WTC11 (cell line): ENCODE results near the gene MYO16. TPM values are rescaled to one million over a fixed set of nuclear protein-coding genes. Genes with fewer than 3 reads are reported as not detected.

Source experiments
- ATAC-seq: fragments of 200-7000 bp; cut with Tn5 transposase; 2 replicates; pipeline ENCODE4 v1.10.0; 2021; ENCODE audit warnings: mild to moderate bottlenecking, moderate library complexity
- CTCF ChIA-PET: fragments of 300-600 bp; sonication (Branson Sonifier 250); formaldehyde crosslinking; loops from one replicate; lab custom pipeline; 2021; ENCODE audit warnings: antibody characterized with exemption; lab: Charles Lee
- POLR2A ChIA-PET: fragments of 350-600 bp; sonication (Branson Sonifier 250); formaldehyde crosslinking; loops from one replicate; lab custom pipeline; 2021; ENCODE audit warnings: antibody characterized with exemption; lab: Charles Lee
- DNase-seq: peaks from one replicate; pipeline ENCODE4 v3.0.0; 2021; ENCODE audit warnings: low spot score
- H3K27ac Mint-ChIP-seq: 2 replicates; pipeline ENCODE4 v1.8.0; 2021; ENCODE audit warnings: mixed read lengths
- H3K27me3 Mint-ChIP-seq: 2 replicates; pipeline ENCODE4 v1.8.0; 2021; ENCODE audit warnings: low read depth, mild to moderate bottlenecking, moderate library complexity, mixed read lengths
- H3K36me3 Mint-ChIP-seq: 2 replicates; pipeline ENCODE4 v1.8.0; 2021; ENCODE audit warnings: mixed read lengths
- H3K4me1 Mint-ChIP-seq: 2 replicates; pipeline ENCODE4 v1.8.0; 2022; ENCODE audit warnings: mixed read lengths
- H3K4me3 Mint-ChIP-seq: 2 replicates; pipeline ENCODE4 v1.8.0; 2021; ENCODE audit warnings: mild to moderate bottlenecking, moderate library complexity, mixed read lengths
- H3K9me3 Mint-ChIP-seq: 2 replicates; pipeline ENCODE4 v1.8.0; 2021; ENCODE audit warnings: mixed read lengths
- AFF4 ChIP-seq: sonication (generic); formaldehyde crosslinking; IDR thresholded peaks from 2 replicates; pipeline ENCODE4 v1.8.1; 2023; ENCODE audit warnings: mild to moderate bottlenecking, missing genetic modification reagents, borderline replicate concordance
- ATF1 ChIP-seq: sonication (generic); formaldehyde crosslinking; IDR thresholded peaks from 2 replicates; pipeline ENCODE4 v1.8.1; 2023; ENCODE audit warnings: mild to moderate bottlenecking, moderate library complexity, missing genetic modification reagents
- EMX1 ChIP-seq: fragments of 250-450 bp; sonication (Bioruptor Pico); IDR thresholded peaks from 2 replicates; pipeline ENCODE4 v1.8.0; 2021; ENCODE audit warnings: mild to moderate bottlenecking
- FOXP4 ChIP-seq: sonication (generic); formaldehyde crosslinking; IDR thresholded peaks from 2 replicates; pipeline ENCODE4 v1.8.0; 2022; ENCODE audit warnings: mild to moderate bottlenecking, missing genetic modification reagents
- GTF2I ChIP-seq: fragments of 250-450 bp; sonication (Bioruptor Pico); conservative IDR thresholded peaks from 2 replicates; pipeline ENCODE4 v1.4.0; 2021; ENCODE audit warnings: mild to moderate bottlenecking
- MYBL2 ChIP-seq: sonication (generic); formaldehyde crosslinking; IDR thresholded peaks from 2 replicates; pipeline ENCODE4 v1.8.1; 2023; ENCODE audit warnings: mild to moderate bottlenecking, moderate library complexity, missing genetic modification reagents
- OVOL2 ChIP-seq: fragments of 250-450 bp; sonication (Bioruptor Pico); IDR thresholded peaks from 2 replicates; pipeline ENCODE4 v1.9.0; 2021; ENCODE audit warnings: mild to moderate bottlenecking, borderline replicate concordance
- RELA ChIP-seq: sonication (generic); formaldehyde crosslinking; IDR thresholded peaks from 2 replicates; pipeline ENCODE4 v1.8.1; 2022; ENCODE audit warnings: missing genetic modification reagents, mild to moderate bottlenecking, borderline replicate concordance
- SMAD3 ChIP-seq: sonication (generic); formaldehyde crosslinking; IDR thresholded peaks from 2 replicates; pipeline ENCODE4 v1.8.0; 2022; ENCODE audit warnings: missing genetic modification reagents, mild to moderate bottlenecking, borderline replicate concordance
- ZBTB21 ChIP-seq: sonication (generic); formaldehyde crosslinking; IDR thresholded peaks from 2 replicates; pipeline ENCODE4 v1.8.1; 2023; ENCODE audit warnings: mild to moderate bottlenecking, missing genetic modification reagents, borderline replicate concordance
- ZNF671 ChIP-seq: fragments of 250-450 bp; sonication (Bioruptor Pico); IDR thresholded peaks from 2 replicates; pipeline ENCODE4 v1.8.0; 2021; ENCODE audit warnings: mild to moderate bottlenecking
- total RNA-seq: library from RNA; stranded (reverse); gene quantifications from 3 replicates; pipeline ENCODE4 v1.2.3, GENCODE V29; 2021
- TF ChIP-seq, protein P1 (sequence below): sonication (generic); formaldehyde crosslinking; IDR thresholded peaks from 2 replicates; pipeline ENCODE4 v1.8.1; 2023; ENCODE audit warnings: mild to moderate bottlenecking, moderate library complexity, missing genetic modification reagents
- TF ChIP-seq, protein P2 (sequence below): fragments of 250-450 bp; sonication (Bioruptor Pico); IDR thresholded peaks from 2 replicates; pipeline ENCODE4 v2.1.2; 2022; ENCODE audit warnings: mild to moderate bottlenecking, moderate library complexity
- TF ChIP-seq, protein P3 (sequence below): sonication (generic); formaldehyde crosslinking; IDR thresholded peaks from 2 replicates; pipeline ENCODE4 v1.8.1; 2022; ENCODE audit warnings: missing genetic modification reagents, borderline replicate concordance
- TF ChIP-seq, protein P4 (sequence below): fragments of 250-450 bp; sonication (Bioruptor Pico); IDR thresholded peaks from 2 replicates; pipeline ENCODE4 v1.9.0; 2021; ENCODE audit warnings: mild to moderate bottlenecking, borderline replicate concordance
- TF ChIP-seq, protein P5 (sequence below): sonication (generic); formaldehyde crosslinking; IDR thresholded peaks from 2 replicates; pipeline ENCODE4 v1.8.0; 2022; ENCODE audit warnings: mild to moderate bottlenecking, missing genetic modification reagents

MYO16 gene
- total RNA-seq, 1 experiment from 2014 or later = 0.09 TPM

DNA sequence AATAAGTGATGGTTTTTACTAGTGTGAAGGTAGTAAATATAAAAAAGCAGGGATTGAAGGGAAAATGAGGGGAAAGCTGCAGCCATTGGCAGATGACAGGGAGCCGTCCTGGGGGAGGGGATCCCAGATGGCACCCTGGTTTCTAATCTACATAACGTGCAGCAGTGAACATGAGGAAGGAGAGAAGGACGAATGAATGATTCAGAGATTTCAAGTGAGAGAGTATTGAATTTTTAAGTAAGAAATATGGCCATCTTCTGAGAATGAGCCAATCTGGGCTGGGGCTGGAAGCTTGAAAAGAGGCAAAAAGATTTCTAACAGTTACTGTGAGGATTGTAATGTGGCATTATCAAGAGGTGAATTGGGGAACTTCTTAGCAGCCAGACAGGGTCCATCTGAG, 414.2 kb downstream of the MYO16 start (continued):
- no peak for TF ChIP-seq SMAD3 (CRISPR knock-in tag)
- TF ChIP-seq, protein P1, sequence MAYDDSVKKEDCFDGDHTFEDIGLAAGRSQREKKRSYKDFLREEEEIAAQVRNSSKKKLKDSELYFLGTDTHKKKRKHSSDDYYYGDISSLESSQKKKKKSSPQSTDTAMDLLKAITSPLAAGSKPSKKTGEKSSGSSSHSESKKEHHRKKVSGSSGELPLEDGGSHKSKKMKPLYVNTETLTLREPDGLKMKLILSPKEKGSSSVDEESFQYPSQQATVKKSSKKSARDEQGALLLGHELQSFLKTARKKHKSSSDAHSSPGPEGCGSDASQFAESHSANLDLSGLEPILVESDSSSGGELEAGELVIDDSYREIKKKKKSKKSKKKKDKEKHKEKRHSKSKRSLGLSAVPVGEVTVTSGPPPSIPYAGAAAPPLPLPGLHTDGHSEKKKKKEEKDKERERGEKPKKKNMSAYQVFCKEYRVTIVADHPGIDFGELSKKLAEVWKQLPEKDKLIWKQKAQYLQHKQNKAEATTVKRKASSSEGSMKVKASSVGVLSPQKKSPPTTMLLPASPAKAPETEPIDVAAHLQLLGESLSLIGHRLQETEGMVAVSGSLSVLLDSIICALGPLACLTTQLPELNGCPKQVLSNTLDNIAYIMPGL = no peak

DNA sequence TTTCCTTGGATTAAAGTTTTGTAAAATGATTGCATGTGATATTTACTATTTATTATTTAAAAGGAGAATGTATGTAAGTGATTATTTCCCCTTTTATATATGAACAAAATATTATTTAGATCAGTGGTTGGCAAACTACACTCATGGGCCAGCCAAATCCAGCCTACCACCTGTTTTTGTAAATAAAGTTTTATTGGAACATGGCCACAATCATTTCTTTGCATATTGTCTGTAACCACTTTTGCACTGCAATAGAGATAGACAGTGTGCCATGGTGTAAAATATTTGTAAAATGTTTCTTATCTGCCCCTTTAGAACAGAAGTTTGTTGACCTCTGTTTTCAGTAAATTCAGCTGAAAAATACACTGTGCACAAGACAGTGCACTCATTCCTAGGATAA, 426.4 kb downstream of the MYO16 start:
- Mint-ChIP-seq H3K27me3 (no peaks in the 10 kb centered on the region), H3K27ac (no peak overlapping the region), H3K9me3 (peaks cover 19% of the 10 kb centered on the region), H3K4me3 (no peak overlapping the region), H3K4me1 (peaks cover 10% of the 10 kb centered on the region), H3K36me3 (no peaks in the 10 kb centered on the region)
- no peak for DNase-seq
- ChIA-PET CTCF (no interaction called here), POLR2A (no interaction called here)
- TF ChIP-seq FOXP4 (CRISPR knock-in tag) (no peak), AFF4 (CRISPR knock-in tag) (no peak), EMX1 (CRISPR knock-in tag) (no peak), OVOL2 (no peak), ZBTB21 (CRISPR knock-in tag) (no peak), RELA (no peak)
- TF ChIP-seq, protein P2, sequence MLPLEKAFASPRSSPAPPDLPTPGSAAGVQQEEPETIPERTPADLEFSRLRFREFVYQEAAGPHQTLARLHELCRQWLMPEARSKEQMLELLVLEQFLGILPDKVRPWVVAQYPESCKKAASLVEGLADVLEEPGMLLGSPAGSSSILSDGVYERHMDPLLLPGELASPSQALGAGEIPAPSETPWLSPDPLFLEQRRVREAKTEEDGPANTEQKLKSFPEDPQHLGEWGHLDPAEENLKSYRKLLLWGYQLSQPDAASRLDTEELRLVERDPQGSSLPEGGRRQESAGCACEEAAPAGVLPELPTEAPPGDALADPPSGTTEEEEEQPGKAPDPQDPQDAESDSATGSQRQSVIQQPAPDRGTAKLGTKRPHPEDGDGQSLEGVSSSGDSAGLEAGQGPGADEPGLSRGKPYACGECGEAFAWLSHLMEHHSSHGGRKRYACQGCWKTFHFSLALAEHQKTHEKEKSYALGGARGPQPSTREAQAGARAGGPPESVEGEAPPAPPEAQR (CRISPR knock-in tag) = no peak
- TF ChIP-seq, protein P3, sequence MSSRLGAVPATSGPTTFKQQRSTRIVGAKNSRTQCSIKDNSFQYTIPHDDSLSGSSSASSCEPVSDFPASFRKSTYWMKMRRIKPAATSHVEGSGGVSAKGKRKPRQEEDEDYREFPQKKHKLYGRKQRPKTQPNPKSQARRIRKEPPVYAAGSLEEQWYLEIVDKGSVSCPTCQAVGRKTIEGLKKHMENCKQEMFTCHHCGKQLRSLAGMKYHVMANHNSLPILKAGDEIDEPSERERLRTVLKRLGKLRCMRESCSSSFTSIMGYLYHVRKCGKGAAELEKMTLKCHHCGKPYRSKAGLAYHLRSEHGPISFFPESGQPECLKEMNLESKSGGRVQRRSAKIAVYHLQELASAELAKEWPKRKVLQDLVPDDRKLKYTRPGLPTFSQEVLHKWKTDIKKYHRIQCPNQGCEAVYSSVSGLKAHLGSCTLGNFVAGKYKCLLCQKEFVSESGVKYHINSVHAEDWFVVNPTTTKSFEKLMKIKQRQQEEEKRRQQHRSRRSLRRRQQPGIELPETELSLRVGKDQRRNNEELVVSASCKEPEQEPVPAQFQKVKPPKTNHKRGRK (CRISPR knock-in tag) = no peak
- no peak for ATAC-seq

DNA sequence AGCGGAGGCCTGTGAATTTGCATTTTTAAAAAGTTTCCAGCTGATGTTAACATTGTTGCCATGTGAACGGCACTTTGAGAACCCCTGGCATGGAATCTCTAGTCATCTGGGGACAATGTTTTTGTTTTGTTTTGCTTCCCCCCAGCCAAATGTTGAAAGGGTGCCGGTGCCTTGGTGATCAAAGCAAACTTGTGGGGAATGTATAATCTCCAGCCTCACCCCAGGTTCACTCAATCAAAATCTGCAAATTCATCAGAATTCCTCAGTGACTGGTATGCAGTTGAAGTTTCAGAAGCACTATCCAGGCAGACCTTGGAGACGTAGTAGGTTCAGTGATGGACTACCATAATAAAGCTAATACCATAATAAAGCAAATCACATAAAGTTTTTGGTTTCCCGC, 428.7 kb downstream of the MYO16 start:
- H3K27me3 Mint-ChIP-seq = no peaks in the 10 kb centered on the region
- CTCF ChIA-PET = no interaction called here
- no peak overlapping the region for H3K27ac Mint-ChIP-seq
- POLR2A ChIA-PET = no interaction called here
- H3K9me3 Mint-ChIP-seq = peaks cover 19% of the 10 kb centered on the region
- ATAC-seq (no peak), DNase-seq (no peak)
- no peaks in the 10 kb centered on the region for H3K36me3 Mint-ChIP-seq
- H3K4me3 Mint-ChIP-seq = no peak overlapping the region
- peaks cover 10% of the 10 kb centered on the region for H3K4me1 Mint-ChIP-seq
- TF ChIP-seq, protein P4, sequence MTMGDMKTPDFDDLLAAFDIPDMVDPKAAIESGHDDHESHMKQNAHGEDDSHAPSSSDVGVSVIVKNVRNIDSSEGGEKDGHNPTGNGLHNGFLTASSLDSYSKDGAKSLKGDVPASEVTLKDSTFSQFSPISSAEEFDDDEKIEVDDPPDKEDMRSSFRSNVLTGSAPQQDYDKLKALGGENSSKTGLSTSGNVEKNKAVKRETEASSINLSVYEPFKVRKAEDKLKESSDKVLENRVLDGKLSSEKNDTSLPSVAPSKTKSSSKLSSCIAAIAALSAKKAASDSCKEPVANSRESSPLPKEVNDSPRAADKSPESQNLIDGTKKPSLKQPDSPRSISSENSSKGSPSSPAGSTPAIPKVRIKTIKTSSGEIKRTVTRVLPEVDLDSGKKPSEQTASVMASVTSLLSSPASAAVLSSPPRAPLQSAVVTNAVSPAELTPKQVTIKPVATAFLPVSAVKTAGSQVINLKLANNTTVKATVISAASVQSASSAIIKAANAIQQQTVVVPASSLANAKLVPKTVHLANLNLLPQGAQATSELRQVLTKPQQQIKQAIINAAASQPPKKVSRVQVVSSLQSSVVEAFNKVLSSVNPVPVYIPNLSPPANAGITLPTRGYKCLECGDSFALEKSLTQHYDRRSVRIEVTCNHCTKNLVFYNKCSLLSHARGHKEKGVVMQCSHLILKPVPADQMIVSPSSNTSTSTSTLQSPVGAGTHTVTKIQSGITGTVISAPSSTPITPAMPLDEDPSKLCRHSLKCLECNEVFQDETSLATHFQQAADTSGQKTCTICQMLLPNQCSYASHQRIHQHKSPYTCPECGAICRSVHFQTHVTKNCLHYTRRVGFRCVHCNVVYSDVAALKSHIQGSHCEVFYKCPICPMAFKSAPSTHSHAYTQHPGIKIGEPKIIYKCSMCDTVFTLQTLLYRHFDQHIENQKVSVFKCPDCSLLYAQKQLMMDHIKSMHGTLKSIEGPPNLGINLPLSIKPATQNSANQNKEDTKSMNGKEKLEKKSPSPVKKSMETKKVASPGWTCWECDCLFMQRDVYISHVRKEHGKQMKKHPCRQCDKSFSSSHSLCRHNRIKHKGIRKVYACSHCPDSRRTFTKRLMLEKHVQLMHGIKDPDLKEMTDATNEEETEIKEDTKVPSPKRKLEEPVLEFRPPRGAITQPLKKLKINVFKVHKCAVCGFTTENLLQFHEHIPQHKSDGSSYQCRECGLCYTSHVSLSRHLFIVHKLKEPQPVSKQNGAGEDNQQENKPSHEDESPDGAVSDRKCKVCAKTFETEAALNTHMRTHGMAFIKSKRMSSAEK = no peak
- TF ChIP-seq ATF1 (no peak), MYBL2 (CRISPR knock-in tag) (no peak), GTF2I (CRISPR knock-in tag) (no peak), ZNF671 (CRISPR knock-in tag) (no peak)
- TF ChIP-seq, protein P5, sequence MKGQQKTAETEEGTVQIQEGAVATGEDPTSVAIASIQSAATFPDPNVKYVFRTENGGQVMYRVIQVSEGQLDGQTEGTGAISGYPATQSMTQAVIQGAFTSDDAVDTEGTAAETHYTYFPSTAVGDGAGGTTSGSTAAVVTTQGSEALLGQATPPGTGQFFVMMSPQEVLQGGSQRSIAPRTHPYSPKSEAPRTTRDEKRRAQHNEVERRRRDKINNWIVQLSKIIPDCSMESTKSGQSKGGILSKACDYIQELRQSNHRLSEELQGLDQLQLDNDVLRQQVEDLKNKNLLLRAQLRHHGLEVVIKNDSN (CRISPR knock-in tag) = no peak
- TF ChIP-seq, protein P1 = no peak
